ENCODE measurements around the gene NLGN4Y. TPM values are rescaled to one million over a fixed set of nuclear protein-coding genes. Genes with fewer than 3 reads are reported as not detected.

Gene NLGN4Y
- total RNA-seq, 1 experiment from 2014 or later: not detected

DNA sequence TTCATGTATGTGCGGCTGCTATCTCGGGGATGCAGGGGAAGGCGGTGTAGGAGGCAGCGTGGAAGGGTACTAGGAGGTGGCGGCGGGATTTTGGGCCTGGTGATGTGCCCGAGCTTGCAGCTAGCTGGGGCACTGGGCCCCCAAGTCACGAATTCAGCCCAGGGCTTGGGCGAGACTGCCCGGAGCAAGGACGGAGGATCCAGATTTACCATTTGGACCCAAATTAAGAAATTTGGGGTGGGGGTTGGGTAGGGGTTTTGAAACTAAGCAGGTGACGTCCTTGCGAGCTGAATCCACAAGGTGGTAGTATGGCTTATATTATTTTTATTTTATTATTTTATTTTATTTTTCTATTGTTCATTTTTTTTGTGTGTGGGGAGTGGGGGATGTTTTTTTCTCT lies 986 bp downstream of the NLGN4Y start:
- H3K79me1 ChIP-seq (ENCODE audit: insufficient read depth, low read depth, low read length, poor library complexity, severe bottlenecking): no peaks in the 10 kb centered on the region
- H3K27ac ChIP-seq (ENCODE audit: insufficient read length, low read depth, low read length): no peak overlapping the region
- no peaks in the 10 kb centered on the region for H3K79me2 ChIP-seq (ENCODE audit: insufficient read depth, low read length)
- H3K14ac ChIP-seq (ENCODE audit: insufficient read depth, low read length): no peak overlapping the region
- no peak overlapping the region for H2AK5ac ChIP-seq (ENCODE audit: insufficient read length, low read length)
- H3K9me3 ChIP-seq (ENCODE audit: control insufficient read depth, low read depth, low read length): no peaks in the 10 kb centered on the region
- no peaks in the 10 kb centered on the region for H3K27me3 ChIP-seq (ENCODE audit: insufficient read depth, low read length)
- H2BK12ac ChIP-seq (ENCODE audit: insufficient read length, low read depth, low read length): no peak overlapping the region
- no peak overlapping the region for H4K91ac ChIP-seq (ENCODE audit: insufficient read length, low read depth, low read length)
- no peaks in the 10 kb centered on the region for H3K23me2 ChIP-seq (ENCODE audit: insufficient read length, low read depth, low read length, poor library complexity, severe bottlenecking)
- no peak for DNase-seq
- H3K9ac ChIP-seq (ENCODE audit: extremely low read depth, insufficient read length, low read length): no peak overlapping the region
- no peak overlapping the region for H3K4ac ChIP-seq (ENCODE audit: low read depth, low read length)
- TF ChIP-seq, protein P1, sequence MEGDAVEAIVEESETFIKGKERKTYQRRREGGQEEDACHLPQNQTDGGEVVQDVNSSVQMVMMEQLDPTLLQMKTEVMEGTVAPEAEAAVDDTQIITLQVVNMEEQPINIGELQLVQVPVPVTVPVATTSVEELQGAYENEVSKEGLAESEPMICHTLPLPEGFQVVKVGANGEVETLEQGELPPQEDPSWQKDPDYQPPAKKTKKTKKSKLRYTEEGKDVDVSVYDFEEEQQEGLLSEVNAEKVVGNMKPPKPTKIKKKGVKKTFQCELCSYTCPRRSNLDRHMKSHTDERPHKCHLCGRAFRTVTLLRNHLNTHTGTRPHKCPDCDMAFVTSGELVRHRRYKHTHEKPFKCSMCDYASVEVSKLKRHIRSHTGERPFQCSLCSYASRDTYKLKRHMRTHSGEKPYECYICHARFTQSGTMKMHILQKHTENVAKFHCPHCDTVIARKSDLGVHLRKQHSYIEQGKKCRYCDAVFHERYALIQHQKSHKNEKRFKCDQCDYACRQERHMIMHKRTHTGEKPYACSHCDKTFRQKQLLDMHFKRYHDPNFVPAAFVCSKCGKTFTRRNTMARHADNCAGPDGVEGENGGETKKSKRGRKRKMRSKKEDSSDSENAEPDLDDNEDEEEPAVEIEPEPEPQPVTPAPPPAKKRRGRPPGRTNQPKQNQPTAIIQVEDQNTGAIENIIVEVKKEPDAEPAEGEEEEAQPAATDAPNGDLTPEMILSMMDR (conservative IDR thresholded peaks at IDR 0.05): no peak
- Mint-ChIP-seq H3K9me3 (no peaks in the 10 kb centered on the region), H3K27ac (no peak overlapping the region), H3K27me3 (ENCODE audit: low read depth) (no peaks in the 10 kb centered on the region), H3K36me3 (ENCODE audit: insufficient read depth in 1 of 3, low read depth in 3 of 3) (no peaks in the 10 kb centered on the region), H3K4me1 (no peaks in the 10 kb centered on the region), H3K4me3 (no peak overlapping the region)
- no peak overlapping the region for H2BK120ac ChIP-seq (ENCODE audit: low read depth, low read length, poor library complexity, severe bottlenecking)
- no peak overlapping the region for H3T11ph ChIP-seq (ENCODE audit: low read length)
- no peak overlapping the region for H3K18ac ChIP-seq (ENCODE audit: insufficient read length, low read depth, low read length)
- H3K56ac ChIP-seq (ENCODE audit: insufficient read length, low read depth, low read length): no peak overlapping the region
- no CpG with 5 or more reads among the region's 13 CpGs for WGBS (ENCODE audit: extremely low coverage, insufficient read length, low lambda C conversion rate)
- no peak overlapping the region for H4K8ac ChIP-seq (replicated peaks; ENCODE audit: insufficient read length, low read depth, low read length)
- H3K23ac ChIP-seq (ENCODE audit: insufficient read length, low read depth, low read length): no peak overlapping the region
- no peak overlapping the region for H2BK15ac ChIP-seq (ENCODE audit: low read depth, low read length)
- H3K4me2 ChIP-seq (ENCODE audit: insufficient read depth, insufficient read length, low read length): no peak overlapping the region
- no peak overlapping the region for H4K5ac ChIP-seq (ENCODE audit: insufficient read length, low read depth, low read length)
- no peaks in the 10 kb centered on the region for H4K20me1 ChIP-seq (ENCODE audit: control insufficient read depth, insufficient read depth, insufficient read length)
- H2BK20ac ChIP-seq (ENCODE audit: low read depth, low read length, poor library complexity, severe bottlenecking): no peak overlapping the region
- H2BK5ac ChIP-seq (ENCODE audit: insufficient read length, low read length): no peak overlapping the region
- H2AFZ ChIP-seq (ENCODE audit: low read length): no peak overlapping the region
- H3K4me1 ChIP-seq (ENCODE audit: insufficient read depth, low read length): no peaks in the 10 kb centered on the region

All from H9 (cell line).